HG02973 (cell line): ENCODE measurements around the gene SCRT2.
"Not testable (repeated sequence)": the region's sequence is repeated elsewhere in the genome, so short reads cannot be mapped to it uniquely, and the experiment has no call there.

Experiments used
- ATAC-seq: cut with Tn5 transposase; IDR thresholded peaks from one replicate; pipeline ENCODE4 v1.9.1; 2021; ENCODE audit warnings: moderate library complexity; ENCODE audit not compliant: unreplicated experiment

SCRT2 gene

GRCh38 chr20:653590-654416 lies 21.8 kb downstream of the SCRT2 start:
- no peak for ATAC-seq

- peak; percentile 88 for ATAC-seq
Measured at GRCh38 chr20:653110-653589, 22.5 kb downstream of the SCRT2 start, which contains the start of gene SRXN1. TSS of gene SRXN1 (minus strand) at chr20:653200. CDS start at chr20:653185, 15 bp downstream.

DNA sequence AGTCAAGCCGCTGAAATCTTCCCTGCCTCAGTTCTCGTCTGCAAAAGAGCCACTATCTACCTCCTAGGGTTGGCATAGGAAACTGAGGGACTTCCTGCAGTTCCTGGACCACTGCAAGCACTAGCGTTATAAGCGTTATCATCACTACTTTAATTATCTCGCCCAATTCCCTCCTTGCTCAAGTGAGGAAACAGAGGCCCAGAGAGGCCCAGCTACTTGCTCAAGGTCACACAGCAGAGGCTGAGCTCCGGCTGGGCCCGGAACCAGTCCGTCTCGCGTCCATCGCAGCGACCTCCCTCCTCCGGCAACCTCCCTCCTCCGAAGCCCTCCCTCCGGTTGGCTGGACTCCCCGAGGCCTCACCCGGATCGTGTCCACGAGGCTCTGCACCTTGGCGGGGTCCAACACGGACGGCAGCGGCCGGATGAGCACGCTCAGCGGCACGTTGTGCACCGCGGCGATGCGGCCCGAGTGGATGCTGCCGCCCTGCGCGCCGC lies 22.9 kb downstream of the SCRT2 start:
- ATAC-seq = peak; percentile 17

GRCh38 chr20:651713-652614 lies 23.6 kb downstream of the SCRT2 start:
- no peak for ATAC-seq

DNA sequence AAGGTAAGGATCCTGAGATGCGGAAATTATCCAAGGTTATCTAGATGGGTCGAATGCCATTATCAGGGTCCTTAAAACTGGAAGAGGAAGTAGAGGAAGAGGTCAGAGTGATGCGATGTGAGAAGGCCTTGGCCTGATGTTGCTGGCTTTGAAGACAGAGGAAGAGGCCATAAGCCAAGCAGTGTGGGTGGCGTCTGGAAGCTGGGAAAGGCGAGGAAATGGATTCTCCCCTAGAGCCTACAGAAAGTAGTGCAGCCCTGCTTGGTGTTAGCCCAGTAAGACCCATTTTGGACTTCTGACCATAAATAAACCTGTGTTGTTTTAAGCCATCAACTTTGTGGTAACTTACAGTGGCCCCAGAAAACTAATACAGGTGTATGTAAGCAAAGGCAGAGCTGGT lies 24.6 kb downstream of the SCRT2 start:
- ATAC-seq = no peak

DNA sequence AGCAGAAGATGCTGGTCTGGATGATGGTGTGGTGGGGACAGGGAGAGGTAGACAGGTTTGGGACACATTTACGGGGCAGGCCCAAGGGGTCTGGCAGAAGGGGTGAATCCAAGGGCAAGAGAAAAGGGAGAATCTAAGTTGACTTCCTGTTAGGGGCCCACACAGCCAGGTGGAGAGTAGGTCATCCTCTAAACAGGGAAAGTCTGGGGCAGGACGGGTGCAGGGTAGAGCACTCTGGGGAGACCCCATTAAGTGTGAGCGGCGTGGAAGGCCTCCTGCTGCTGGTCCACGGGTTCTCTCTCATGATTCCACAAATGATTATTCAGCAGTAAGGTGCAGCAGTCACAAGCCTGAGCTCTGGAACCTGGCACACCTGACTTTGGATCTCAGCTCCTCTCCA lies 25.3 kb downstream of the SCRT2 start:
- no peak for ATAC-seq

GRCh38 chr20:647479-648019 lies 28.1 kb downstream of the SCRT2 start:
- ATAC-seq = no peak

- no peak for ATAC-seq
Measured at GRCh38 chr20:646868-647233, 28.8 kb downstream of the SCRT2 start.

DNA sequence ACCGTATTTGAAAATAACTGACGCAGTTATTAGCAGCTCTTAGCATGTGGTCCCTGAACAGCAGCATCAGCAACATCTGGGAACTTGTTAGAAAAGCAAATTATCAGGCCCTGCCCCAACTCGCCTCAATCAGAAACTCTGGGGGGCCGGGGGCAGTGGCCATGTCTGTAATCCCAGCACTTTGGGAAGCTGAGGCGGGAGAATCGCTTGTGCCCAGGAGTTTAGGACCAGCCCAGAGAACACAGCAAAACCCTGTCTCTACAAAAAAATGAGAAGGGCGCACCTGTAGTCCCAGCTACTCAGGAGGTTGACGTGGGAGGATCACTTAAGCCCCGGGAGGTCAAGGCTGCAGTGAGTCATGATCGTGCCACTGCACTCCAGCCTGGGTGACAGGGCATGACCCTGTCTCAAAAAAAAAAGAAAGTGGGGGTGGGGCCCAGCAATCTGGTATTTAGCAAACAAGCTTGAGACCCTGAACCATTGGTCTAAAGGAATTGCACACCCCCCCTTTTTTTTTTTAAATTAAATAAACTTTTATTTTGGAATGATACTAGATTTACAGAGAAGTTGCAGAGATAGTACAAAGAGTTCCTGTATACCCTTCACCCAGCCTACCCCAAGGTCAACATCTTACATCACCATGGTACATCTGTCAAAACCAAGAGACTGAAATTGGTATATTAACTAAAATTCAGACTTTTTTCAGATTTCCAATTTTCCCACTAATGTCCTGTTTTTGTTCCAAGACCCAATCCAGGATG lies 29.3 kb downstream of the SCRT2 start:
- ATAC-seq = no peak

- ATAC-seq = peak; percentile 73
Measured at GRCh38 chr20:645318-646106, 30.1 kb downstream of the SCRT2 start.

- no peak for ATAC-seq
Measured at GRCh38 chr20:644692-645317, 30.8 kb downstream of the SCRT2 start.

DNA sequence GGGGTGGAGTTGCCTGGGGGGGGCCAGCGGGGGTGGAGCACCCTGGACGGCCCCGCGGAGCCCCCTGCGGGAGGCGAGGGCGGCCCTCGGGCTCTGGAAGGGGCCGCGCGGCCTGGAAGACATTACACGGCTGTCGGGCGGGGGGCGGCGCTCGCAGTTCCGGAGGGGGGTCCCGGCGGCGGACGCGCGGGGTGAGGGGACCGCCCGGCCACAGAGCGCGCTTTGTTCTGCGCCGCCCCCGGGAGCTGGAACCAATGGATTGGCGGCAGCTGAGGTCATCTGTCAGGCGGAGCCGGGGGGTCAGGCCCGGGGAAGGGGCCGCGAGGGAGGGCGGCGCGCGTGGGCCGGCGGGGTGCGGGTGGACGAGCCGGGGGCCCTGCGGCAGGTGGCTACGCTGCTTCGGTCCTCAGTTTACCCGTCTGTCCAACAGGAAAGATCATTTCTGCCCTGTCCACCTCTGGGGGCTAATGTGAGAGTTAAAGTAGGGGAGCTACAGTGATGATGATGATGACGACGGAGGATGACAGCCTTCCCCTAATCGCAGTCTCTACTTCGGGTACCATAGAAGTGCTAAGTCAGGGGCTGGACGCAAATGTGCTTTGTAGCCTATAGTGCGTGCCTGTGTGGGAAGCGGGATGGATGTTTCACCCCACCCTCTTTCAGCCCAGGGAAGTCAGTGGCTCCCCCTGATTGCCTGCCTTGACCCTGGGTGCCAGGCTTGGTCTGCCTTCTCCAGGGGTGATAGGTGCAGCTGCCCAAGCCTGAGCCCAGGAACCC lies 33.0 kb downstream of the SCRT2 start:
- ATAC-seq = no peak

- ATAC-seq = not testable (repeated sequence)
Measured at GRCh38 chr20:642013-642397, 33.6 kb downstream of the SCRT2 start.

DNA sequence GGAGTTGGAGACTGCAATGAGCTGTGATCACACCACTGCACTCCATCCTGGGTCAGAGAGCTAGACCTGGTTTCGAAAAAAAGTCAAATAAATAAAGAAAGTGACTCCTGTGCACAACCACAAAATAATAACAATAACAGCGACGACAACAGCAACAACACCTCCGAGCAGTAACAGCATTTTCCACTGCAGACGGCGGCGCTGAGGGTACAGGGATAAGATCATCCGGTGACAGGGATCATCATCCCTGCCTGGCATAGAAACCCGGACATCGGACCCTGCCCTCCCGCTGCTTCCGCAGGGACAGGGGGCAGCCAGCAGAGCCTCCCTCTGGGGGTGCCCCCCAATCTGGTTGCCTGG lies 34.1 kb downstream of the SCRT2 start:
- ATAC-seq = no peak

GRCh38 chr20:640674-641515 lies 34.7 kb downstream of the SCRT2 start:
- ATAC-seq = no peak

DNA sequence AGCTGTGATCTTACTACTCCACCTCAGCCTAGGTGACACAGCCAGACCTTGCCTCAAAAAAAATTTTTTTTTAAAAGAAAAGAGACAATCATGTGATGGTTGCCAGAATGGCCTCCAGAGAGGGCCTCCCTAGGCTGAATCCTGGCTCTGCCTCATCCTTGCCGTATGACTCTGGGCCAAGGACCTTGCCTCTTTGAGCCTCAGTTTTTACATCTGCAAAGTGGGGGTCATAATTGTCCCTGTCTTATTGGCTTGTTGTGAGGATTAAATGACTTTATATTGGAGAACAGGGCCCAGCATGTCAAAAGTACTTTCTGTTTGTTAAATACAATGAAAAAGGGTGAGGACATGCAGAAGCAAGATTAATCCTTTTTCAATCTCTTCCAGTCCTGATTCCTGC lies 37.0 kb downstream of the SCRT2 start:
- ATAC-seq = no peak

DNA sequence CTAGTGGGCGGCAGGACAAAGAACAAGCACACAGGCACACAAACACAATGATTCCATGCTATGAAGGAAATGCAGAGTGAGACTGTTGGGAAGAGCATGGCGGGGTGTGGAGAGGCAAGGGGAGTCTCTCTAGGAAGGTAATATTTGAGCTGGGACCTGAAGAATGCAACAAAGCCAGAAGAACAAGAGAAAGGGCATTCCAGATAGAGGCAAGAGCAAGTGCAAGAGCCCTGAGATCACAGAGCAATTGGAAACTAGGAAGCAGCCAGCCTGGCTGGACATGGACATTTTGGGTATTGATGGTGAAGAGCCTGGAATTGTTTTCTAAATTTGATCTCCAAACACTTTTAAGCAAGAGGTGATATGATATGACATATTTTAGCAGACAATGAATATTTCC lies 38.0 kb downstream of the SCRT2 start:
- no peak for ATAC-seq

DNA sequence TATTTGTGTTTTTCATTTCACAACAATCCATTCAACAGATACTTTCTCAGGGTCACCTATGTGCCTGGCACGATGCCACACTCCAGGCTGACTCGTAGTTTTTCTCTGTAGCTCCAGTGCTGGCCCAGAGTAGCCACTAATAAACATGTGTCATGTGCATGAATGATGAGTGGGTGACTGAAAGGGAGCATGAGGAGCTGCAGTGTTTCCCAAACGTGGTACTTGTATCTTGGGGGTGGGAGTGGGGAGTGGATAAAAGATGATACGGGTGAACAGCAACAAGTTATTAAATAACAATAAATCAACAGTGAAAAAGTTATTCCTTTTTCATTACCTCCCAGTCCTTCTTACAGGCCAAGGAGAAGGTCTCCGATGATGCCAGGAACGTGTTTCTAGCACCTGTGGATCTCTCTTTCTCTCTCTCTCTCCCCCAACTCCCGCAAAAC lies 39.7 kb downstream of the SCRT2 start:
- ATAC-seq = no peak
